Embryonic facial prominence (tissue), 1 donor: ENCODE measurements around the gene RNF111.
"Not testable (repeated sequence)": the region's sequence is repeated elsewhere in the genome, so short reads cannot be mapped to it uniquely, and the experiment has no call there.

Experiments
- DNase-seq: peaks from one replicate; pipeline ENCODE4 v3.0.0-alpha.2; 2016; ENCODE audit errors: extremely low spot score

RNF111 gene

DNA sequence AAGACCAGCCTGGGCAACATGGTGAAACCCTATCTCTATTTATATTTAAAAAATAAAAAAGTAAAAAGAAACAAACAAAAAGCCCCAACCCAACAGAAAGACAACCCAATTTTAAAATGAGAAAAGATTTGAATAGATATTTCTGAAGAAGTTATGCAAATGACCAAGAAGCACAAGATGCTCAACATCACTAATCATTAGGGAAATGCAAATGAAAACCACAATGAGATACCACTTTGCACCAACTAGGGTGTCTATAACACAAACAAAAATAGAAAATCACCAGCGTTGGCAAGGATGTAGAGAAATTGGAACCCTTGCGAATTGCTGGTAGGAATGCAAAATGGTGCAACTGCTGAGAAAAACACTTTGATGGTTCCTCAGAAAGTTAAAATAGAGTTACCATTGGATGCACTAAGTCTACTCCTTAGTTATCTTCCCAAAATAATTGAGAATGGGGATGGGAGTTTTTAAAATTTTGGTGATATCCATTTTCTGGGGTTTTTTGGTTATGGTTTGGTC is 71.7 kb downstream of the RNF111 start:
- no peak for DNase-seq

DNA sequence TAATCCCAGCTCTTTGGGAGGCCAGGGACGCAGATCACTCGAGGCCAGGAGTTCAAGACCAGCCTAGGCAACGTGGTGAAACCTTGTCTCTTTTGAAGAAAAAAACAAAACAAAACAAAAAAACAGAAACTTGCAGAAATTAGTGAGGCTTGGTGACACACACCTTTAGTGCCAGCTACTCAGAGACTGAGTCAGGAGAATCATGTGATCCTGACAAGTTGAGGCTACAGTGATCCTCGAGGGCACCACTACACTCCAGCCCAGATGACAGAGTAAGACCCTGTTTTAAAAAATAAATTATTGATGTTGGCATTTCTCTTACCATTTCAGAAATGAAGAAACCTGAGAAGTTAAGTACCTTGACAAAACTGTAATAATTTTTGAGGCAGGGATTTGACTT is 72.9 kb downstream of the RNF111 start:
- DNase-seq, result no peak

- DNase-seq, result no peak
Measured at GRCh38 chr15:59063042-59063441, 75.6 kb downstream of the RNF111 start.

DNA sequence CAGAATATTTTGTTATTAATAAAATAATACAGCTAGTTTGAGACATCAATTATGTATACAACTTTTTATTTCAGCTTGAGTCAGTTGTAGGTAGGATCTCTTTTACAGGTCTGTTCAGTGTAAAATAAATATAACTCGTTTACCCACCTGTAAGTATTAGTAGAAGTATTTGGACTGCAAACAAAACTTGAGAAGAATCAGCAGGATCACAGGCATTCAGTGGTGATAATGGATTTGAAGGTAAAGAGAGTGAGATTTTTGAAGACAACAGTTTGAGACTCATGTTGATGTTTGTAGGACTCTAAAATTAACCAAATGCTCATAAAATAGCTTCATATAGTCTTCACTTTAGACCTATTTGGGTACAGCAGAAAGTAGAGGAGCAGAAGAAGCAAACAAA is 82.0 kb downstream of the RNF111 start:
- no peak for DNase-seq

GRCh38 chr15:59074607-59075006 is 87.1 kb downstream of the RNF111 start:
- DNase-seq, result no peak

- DNase-seq, result no peak
Measured at GRCh38 chr15:59087731-59088130, 100.3 kb downstream of the RNF111 start.

DNA sequence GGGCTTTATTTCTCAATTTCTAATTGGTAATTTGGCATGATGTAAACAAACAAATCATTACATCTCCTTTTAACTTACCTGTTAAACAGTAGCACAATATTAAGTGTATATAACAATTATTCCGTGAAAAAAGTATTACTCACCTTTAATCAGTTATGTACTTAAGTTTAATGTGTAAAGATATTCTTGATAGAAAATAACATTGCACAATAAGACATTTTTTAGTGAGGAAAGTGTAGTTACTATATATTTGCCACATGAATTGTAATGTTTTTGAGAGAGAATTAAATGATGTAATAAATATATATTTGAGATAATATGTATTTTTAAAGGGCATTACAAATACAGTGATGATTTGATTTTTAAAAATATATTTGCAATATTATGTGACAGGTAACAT is 106.6 kb downstream of the RNF111 start:
- no peak for DNase-seq

GRCh38 chr15:59096429-59096828 is 109.0 kb downstream of the RNF111 start:
- no peak for DNase-seq

- no peak for DNase-seq
Measured at GRCh38 chr15:59099162-59099685, 111.8 kb downstream of the RNF111 start.

- DNase-seq, result no peak
Measured at GRCh38 chr15:59104602-59104911, 117.1 kb downstream of the RNF111 start.

DNA sequence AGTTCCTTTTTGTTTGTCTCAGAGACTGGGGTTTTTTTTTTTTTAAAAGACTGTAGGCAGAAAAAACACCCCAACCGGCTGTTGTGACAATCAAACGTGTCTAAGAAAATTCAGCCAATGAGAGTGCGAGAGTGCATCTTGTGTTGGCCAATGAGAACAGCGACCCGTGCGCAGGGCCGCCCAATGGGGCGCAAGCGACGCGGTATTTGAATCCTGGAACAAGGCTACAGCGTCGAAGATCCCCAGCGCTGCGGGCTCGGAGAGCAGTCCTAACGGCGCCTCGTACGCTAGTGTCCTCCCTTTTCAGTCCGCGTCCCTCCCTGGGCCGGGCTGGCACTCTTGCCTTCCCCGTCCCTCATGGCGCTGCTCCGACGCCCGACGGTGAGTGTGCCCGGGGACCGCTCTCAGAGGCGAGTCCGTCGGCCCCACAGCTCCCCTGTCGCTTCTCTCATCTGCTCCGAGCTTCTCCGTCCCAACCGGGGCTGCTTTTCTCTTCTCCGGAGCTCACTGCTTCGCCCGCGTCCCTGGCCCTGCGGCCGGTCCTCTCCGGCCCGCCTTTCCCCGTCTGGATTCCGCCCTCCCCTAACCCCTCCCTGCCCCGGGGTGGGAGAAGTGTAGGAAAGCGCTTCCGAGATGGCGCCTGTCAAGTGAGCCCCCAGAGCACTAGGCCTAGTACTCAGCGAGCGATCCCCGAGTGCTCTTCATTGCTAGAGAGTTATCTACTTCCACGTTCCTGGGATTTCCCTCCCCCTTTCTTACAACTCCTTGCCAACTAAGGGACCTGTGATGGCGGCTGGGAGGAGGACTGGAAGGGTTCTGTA is 117.7 kb downstream of the RNF111 start, which contains the start of gene CCNB2:
Gene CCNB2 (plus strand): TSS at position 235 of the 821 bp plus-strand sequence. CDS start 123 bp downstream, at position 358.
- DNase-seq, result peak; percentile 89

GRCh38 chr15:59105854-59106253 is 118.4 kb downstream of the RNF111 start:
- DNase-seq, result no peak

DNA sequence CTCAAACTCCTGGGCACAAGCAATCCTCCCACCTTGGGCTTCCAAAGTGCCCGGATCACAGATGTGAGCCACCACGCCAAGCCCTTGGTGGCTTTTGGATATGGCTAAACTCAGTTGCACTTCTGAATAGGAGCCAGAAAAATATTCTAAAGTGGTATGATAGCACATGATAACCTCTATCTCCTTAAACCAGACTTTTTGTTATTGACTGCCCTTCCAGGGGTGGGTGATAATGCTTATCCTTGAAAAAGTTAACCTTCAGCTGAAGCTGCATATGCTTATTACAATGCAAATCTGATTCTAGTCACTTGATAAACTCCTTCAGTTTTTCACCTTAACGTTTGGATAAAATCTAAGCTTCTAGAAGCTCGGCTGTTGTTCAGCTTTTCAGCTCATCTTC is 123.8 kb downstream of the RNF111 start:
- DNase-seq, result no peak

GRCh38 chr15:59115047-59115446 is 127.6 kb downstream of the RNF111 start:
- DNase-seq, result no peak

DNA sequence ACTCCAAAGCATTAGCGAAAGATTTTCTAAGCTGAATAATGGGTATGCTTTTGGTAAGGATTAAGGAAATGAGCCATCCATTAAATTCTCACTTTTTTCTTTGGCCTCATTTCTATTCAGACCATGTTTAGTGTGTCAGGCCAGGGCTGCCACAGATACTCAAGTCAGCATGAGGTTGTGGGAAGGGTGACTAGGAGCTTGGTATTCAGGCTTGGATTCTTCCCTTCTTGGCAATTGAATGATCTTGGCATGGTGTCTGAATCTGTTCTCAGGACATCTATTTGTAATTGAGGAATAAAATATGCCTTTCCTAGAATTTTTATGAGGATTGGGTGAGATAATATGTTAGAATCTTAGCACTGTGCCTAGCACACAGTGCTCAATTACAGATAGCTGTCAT is 128.7 kb downstream of the RNF111 start:
- DNase-seq, result no peak

DNA sequence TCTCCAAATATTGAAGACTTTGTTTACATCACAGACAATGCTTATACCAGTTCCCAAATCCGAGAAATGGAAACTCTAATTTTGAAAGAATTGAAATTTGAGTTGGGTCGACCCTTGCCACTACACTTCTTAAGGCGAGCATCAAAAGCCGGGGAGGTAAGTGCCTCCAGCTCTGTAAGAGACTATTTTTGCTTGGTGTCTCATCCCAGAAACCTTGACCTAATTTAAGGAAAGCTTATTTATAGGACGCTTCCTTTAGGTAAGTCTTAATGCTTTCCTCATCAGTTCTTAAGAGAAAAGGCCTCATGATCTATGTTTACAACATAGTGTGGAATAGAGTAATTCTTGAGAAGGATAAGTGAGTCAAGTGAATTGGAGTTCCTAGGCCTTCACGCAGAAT is 129.3 kb downstream of the RNF111 start:
- DNase-seq, result no peak

GRCh38 chr15:59119625-59120024 is 132.2 kb downstream of the RNF111 start:
- DNase-seq, result no peak

DNA sequence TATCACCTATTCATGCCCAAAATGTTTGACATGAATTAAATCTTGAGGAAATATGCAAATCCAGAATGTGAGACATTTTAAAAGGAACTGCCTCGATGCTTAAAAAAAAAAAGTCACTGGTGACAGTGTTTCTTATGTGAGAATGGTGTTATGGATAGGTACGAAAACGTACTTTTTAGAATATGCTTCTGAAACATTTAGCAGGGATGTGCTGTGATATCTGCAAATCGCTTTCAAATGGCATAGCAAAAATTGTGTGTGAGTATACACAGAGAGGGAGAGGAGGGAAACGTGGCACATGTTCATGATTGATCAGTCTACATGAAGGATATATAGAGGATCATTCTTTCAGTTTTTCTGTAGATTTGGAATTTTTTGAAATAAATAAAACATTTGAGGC is 133.5 kb downstream of the RNF111 start:
- no peak for DNase-seq

DNA sequence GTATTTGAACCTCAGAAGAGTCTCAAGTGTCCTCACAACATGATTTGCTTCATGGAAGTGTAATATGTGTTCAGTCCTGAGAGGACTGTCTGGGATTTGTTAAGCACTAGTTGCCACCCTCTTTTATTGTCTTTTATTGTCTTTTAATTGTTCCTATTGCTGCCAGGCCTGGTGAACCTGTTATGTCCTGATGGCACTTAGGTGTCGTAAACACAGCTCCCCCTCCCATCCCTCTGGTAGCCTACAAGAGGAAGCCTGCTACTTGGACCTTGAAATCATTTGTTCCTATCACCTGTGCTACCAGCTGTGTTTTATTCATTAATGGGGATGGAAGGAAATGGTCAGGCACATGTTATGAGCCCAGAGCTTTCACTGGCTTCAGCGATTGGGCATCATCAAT is 136.8 kb downstream of the RNF111 start:
- no peak for DNase-seq

DNA sequence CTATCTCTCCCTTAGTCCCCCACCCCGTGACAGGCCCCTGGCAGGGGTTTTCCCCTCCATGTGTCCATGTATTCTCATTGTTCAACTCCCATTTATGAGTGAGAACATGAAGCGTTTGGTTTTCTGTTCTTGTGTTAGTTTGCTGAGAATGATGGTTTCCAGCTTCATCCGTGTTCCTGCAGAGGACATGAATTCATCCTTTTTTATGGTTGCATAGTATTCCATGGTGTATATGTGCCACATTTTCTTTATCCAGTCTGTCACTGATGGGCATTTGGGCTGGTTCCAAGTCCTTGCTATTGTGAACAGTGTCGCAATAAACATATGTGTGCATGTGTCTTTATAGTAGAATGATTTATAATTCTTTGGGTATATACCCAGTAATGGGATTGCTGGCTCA is 138.2 kb downstream of the RNF111 start:
- not testable (repeated sequence) for DNase-seq

- not testable (repeated sequence) for DNase-seq
Measured at GRCh38 chr15:59127255-59127654, 139.8 kb downstream of the RNF111 start.

- no peak for DNase-seq
Measured at GRCh38 chr15:59131456-59131855, 144.0 kb downstream of the RNF111 start.

DNA sequence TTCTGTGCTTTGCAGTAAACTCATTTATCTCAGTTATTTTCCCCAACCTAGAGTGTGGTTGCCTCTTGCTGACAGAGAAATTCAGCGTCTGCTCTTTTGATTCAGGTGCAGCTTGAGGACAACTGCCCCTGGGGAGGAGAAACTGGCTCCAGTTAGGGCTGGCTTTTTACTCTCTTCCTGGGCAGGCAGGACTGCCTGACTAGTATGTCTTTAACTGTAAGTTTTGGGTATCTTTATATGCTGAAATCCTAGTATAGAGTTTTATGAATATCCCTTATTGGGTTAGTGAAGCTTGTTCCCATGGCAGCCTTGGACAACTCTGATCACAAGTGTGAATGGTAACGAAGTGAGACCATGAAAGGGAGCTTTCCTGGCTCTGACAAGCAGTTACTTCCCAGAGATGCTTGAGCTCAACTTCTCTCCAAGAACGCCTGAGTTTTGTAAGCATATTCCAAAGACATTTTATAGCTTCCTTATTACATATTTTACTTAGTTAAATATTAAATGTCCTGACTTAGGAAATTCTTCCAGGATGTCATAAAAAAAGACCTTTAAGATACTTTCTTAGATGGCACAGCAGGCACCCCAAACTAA is 144.6 kb downstream of the RNF111 start:
- no peak for DNase-seq
